Ishikawa (cell line): ENCODE results near the gene NTRK3.

Experiments
- RAD21 ChIP-seq: IDR thresholded peaks from 2 replicates; pipeline ENCODE4 v1.6.1; 2012; ENCODE audit warnings: low read depth
- TCF12 ChIP-seq: IDR thresholded peaks from 2 replicates; pipeline ENCODE4 v1.6.1; 2012; ENCODE audit warnings: low read depth
- TEAD4 ChIP-seq: IDR thresholded peaks from 2 replicates; pipeline ENCODE4 v1.6.1; 2012

DNA sequence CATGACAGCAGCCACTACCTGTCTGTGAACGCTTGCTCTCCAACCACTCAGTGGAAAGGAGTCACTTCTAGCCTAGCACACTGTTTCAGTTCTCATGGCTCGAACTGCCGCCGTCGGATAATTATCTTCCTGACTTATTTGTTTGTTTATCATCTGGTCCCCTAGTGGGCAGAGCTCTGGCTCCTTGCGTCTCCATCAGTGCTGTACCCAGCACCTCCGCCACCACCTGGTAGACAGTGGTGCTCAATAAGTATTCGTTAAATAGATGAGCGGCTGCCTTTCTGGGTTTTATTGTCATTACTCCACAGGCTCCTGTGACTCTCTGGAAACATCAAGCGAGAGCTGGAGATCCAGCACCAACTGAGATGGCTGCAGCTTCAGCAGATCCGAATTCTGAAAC lies 297.5 kb downstream of the NTRK3 start:
- TF ChIP-seq TEAD4, result no peak
- TF ChIP-seq RAD21, result no peak
- no peak for TF ChIP-seq TCF12
